Measurements from ENCODE around the gene CD209.
"Not testable (repeated sequence)": the region's sequence is repeated elsewhere in the genome, so short reads cannot be mapped to it uniquely, and the experiment has no call there.

CD209 gene

GRCh38 chr19:7767487-7767886, 20.2 kb upstream of the CD209 start:
- no peak for DNase-seq (ENCODE audit: low read depth)

DNA sequence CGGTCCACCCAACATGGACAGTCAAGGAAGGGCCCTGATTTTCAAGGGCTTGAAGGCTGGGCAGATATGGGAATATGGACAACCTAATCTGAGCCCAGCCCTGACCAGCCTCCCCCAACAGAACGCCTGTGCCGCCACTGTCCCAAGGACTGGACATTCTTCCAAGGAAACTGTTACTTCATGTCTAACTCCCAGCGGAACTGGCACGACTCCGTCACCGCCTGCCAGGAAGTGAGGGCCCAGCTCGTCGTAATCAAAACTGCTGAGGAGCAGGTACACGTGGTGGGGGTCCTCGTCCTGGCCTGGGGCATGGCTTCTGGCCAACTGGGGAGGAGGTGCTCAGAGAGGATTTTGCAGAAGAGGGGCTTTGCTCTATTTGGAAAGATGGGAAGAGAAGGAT, 19.2 kb upstream of the CD209 start:
- no peak for DNase-seq (ENCODE audit: low read depth)

- not testable (repeated sequence) for DNase-seq (ENCODE audit: low read depth)
Observed at GRCh38 chr19:7765043-7765442, 17.7 kb upstream of the CD209 start.

DNA sequence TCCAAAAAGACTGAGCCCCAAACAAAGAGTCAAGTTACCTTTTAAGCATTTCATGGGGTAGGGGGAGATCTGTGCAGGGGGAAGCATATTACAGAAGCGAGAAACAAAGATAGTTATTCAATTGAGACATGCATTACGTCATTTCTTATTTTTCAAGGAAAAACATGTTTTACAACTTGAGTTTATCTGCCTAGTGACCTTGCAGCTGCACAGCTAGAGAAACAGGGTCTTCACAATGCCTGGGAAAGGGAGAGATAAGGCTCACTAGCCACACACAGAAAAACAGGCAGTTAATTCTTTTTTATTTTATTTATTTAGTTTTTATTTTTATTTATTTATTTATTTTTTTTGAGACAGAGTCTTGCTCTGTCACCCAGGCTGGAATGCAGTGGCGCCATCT, 16.8 kb upstream of the CD209 start:
- not testable (repeated sequence) for DNase-seq (ENCODE audit: low read depth)

GRCh38 chr19:7763696-7764095, 16.4 kb upstream of the CD209 start:
- no peak for DNase-seq (ENCODE audit: low read depth)

DNA sequence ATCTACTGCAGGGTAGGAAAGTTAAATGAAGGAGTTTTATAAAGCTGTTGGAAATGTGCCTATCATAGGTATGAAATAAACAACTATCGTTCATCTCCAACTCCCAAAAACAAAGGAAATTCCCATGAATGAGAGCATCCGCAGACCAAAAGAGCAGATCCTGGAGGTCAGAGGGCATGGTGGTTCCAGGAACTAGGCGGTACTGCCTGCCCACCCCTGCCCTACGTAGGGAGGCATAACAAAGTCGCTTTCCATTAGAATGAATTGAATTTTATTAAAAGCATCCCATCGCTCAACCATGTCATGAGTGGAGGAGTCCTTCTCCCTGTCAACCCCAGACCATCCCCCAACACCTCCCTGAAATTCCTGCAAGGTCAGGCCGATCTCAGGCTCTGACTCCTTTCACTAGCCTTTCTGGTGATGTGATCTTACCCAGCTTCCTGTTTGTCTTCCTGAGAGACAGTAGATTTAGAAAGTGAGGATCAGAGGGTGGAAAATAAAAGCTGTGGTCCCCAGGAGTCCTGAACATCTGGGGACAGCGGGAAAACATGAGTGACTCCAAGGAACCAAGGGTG, 15.5 kb upstream of the CD209 start, which contains the start of gene CLEC4M:
Gene CLEC4M, plus strand, starts transcription at position 525 of the 575 bp plus-strand sequence. Its CDS starts 24 bp downstream, at position 549.
- DNase-seq (ENCODE audit: low read depth): no peak

GRCh38 chr19:7759156-7759555, 11.8 kb upstream of the CD209 start:
- no peak for DNase-seq (ENCODE audit: low read depth)

DNA sequence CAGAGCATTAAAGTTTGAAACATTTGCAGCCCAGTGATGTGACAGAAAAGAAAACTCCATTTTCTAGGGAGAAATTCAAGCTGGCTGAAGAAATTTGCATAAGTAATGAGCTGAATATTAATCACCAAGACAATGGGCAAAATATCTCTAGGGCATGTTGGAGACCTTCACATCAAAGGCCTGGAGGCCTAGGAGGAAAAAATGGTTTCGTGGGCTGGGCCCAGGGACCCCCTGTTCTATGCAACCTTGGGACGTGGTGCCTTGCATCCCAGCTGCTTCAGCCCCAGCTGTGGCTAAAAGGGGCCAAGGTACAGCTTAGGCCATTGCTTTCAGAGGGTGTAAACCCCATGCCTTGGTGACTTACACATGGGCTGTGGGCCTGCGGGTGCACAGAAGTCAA, 10.0 kb upstream of the CD209 start:
- no peak for DNase-seq (ENCODE audit: low read depth)

DNA sequence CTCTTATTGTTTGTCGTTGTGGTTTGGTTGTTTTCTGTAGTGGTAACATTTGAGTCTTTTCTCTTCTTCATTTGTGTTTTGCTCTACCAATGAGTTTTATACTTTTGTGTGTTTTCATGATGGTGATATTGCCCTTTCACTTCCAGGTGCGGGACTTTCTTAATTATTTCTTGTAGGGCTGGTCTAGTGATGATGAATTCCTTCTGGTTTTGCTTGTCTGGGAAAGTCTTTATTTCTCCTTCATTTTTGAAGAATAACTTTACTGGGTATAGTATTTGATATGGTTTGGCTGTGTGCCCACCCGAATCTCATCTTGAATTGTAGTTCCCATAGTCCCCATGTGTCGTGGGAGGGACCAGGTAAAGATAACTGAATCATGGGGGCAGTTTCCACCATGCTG, 8.9 kb upstream of the CD209 start:
- DNase-seq (ENCODE audit: low read depth): no peak

- no peak for DNase-seq (ENCODE audit: low read depth)
Observed at GRCh38 chr19:7751157-7751783, 3.9 kb upstream of the CD209 start.

DNA sequence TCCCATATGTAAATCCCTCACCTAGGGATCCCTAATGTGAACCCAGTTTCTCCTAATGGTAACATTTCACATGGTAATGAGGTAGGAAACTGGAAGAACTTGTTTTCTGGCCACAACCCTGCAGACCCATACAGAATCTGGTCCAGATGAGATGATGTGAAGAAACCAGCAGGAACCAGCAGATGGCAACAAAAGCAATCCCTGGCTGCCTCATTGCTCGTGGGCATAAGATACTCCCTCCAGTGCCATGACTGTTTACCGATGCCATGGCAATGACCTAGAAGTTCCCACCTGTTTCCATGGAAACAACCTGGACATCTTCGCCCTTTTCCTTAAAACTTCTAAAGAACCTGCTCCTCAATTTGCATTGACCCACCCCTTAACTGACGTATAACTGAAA, 1.4 kb upstream of the CD209 start:
- DNase-seq (ENCODE audit: low read depth): no peak

DNA sequence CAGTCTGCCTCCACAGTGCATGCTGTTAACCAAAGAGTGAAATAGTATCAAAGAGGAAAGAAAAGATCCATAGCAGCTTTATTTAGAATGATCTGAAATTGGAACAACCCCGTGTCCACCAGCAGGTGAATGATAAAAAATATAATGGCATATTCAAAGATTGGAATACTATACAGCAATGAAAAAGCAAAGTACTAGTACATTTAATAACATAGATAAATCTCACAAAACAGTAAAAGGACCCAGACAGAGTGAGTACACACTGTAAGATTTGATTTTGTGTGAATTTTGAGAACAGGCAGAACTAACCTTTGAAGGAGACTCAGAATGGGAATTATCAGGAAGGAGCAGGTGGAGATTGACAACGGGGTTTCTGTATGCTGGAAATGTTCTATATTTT, 837 bp upstream of the CD209 start:
- DNase-seq (ENCODE audit: low read depth): no peak

DNA sequence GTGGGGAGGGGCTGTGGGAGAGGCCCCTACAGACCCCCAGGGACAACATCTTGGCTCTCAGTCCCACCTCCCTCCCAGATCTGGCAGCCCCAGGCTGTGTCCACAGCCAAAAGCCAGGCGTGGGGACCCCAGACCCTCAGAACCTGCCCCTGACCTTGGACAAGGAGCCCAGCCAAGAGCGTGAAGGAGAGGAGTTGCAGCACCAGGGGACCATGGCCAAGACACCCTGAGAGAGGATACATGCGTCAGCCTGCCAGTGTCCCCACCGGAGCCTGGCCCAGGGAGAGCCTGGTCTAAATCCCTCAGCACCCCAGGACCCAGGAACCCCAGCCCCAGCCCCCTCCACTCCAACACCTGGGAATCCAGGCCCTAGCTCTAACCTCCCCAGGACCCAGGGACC, 1.0 kb downstream of the CD209 start:
- DNase-seq (ENCODE audit: low read depth): not testable (repeated sequence)

GRCh38 chr19:7744871-7745650, 2.3 kb downstream of the CD209 start:
- DNase-seq (ENCODE audit: low read depth): no peak

DNA sequence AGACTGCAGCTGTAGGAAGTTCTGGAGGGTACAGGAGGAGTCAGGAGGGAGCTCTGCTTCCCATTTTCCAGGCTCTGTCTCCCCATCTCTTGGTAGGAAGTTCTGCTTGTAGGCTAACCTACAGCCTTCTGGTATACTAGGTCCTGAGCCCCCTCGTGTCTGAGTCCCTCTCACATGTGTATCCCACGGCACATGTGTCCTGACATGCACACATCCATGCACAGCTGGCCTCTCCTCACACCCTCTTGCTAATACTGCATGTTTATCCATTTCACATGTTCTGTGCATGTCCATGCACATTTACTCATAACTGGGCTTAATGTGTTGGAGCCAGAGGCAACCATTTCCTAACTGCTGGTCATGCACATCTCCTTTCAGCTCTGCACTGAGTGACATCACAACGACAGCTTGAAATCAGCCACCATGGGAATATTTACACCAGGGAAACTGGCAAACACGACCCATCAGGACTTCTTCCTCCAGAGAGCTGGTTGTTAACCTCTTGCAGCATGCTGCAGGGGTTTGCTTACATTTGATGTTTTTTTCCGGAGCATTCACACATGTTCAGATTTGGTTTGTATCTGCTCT, 3.0 kb downstream of the CD209 start:
- DNase-seq (ENCODE audit: low read depth): no peak

GRCh38 chr19:7743425-7743841, 3.9 kb downstream of the CD209 start:
- DNase-seq (ENCODE audit: low read depth): no peak

- DNase-seq (ENCODE audit: low read depth): no peak
Observed at GRCh38 chr19:7742991-7743390, 4.3 kb downstream of the CD209 start.

GRCh38 chr19:7742575-7742974, 4.8 kb downstream of the CD209 start:
- DNase-seq (ENCODE audit: low read depth): no peak

- no peak for DNase-seq (ENCODE audit: low read depth)
Observed at GRCh38 chr19:7740682-7741054, 6.7 kb downstream of the CD209 start.

DNA sequence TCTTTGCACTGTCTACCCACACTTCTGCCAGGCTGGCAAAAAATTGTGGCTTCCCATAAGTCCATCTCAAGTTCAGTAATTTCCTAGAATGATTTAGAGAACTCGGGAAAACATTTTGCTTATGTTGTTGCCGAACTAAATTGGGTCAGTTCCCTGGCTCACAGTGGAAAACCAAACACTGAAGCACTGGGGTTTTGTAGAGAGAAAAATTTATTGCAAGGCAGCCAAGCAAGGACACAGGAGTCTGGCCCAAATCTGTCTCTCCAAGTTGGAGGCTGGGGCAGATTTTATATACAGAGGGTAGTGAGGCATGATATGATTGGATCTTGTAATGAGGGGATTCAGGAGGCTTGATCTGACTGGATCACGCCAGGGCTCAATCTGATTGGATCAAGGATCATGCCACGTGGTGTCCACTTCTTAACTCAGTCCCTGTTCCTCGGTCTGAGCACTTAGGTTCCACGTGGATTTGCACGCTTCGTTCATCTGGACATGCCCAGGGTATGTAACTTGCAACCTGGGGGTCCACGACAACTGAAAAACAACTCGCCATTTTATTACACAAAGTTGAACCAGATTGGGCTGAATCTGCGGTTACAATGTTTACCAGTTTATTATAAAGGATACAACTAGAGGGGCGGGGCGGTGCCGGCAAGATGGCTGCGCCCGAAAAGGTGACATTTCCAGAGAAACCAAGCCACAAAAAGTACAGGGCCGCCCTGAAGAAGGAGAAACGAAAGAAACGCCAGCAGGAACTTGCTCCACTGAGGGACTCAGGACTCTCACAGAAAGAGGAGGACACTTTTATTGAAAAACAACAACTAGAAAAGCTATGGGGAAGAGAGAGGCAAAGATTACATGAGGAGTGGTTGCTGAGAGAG, 7.3 kb downstream of the CD209 start:
- DNase-seq (ENCODE audit: low read depth): no peak

DNA sequence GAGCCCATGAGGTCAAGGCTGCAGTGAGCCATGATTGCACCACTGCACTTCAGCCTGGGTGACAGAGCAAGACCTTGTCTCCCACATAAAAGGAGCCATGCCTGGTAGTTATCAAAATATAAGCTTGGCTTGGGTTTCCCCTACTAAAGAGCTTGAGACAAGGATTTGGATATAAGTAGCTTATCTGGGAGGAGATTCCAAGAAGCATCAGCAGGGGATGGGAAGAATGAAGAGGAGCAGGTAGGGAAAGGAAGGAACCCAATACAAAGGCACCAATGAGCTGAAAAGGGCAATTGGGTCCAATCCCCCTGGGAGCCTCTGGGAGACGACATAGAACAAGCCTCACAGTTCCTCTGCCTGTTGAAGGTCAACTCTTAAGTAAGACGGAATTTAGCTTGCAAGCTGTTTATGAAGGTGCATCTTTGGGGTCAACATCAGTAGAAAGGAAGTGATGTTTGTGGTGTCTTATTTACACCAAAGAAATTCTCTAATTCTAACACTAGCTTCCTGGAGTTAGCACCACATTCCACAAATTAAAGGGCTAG, 8.1 kb downstream of the CD209 start:
- DNase-seq (ENCODE audit: low read depth): no peak

GRCh38 chr19:7738023-7738422, 9.3 kb downstream of the CD209 start:
- DNase-seq (ENCODE audit: low read depth): no peak

All from GM04503 (cell line).